MM.1S (cell line): ENCODE results near the gene PPM1B.

Experiments used
- DNase-seq: peaks from one replicate; pipeline ENCODE4 v3.0.0-alpha.2; 2015
- H2AFZ ChIP-seq: fragments of 300-600 bp; sonication (generic); 2 replicates; pipeline ENCODE4 v1.6.0; 2016; ENCODE audit warnings: antibody characterized with exemption, low read length
- H3F3A ChIP-seq: fragments of 300-600 bp; sonication (generic); 2 replicates; pipeline ENCODE4 v1.6.1; 2016; ENCODE audit warnings: mild to moderate bottlenecking, antibody characterized with exemption, low read length, moderate library complexity, mixed read lengths; ENCODE audit not compliant: insufficient read depth
- H3K27ac ChIP-seq: fragments of 300-600 bp; sonication (generic); 2 replicates; pipeline ENCODE4 v1.5.1; 2016; ENCODE audit warnings: mild to moderate bottlenecking, low read length
- H3K27me3 ChIP-seq: fragments of 300-600 bp; sonication (generic); replicated peaks from 2 replicates; pipeline ENCODE4 v1.6.0; 2016; ENCODE audit warnings: low read length; ENCODE audit not compliant: insufficient read depth
- H3K36me3 ChIP-seq: fragments of 300-600 bp; sonication (generic); replicated peaks from 2 replicates; pipeline ENCODE4 v1.6.1; 2016; ENCODE audit warnings: mild to moderate bottlenecking, low read length, mixed read lengths; ENCODE audit not compliant: insufficient read depth
- H3K4me1 ChIP-seq: fragments of 300-600 bp; sonication (generic); 2 replicates; pipeline ENCODE4 v1.6.1; 2016; ENCODE audit warnings: low read length, mixed read lengths
- H3K4me2 ChIP-seq: fragments of 300-600 bp; sonication (generic); 2 replicates; pipeline ENCODE4 v1.6.0; 2016; ENCODE audit warnings: low read depth, low read length
- H3K4me3 ChIP-seq: fragments of 300-600 bp; sonication (generic); 2 replicates; pipeline ENCODE4 v1.5.1; 2016; ENCODE audit warnings: low read length, mixed read lengths
- H3K79me2 ChIP-seq: fragments of 300-600 bp; sonication (generic); 2 replicates; pipeline ENCODE4 v1.6.1; 2016; ENCODE audit warnings: mixed run types, low read length, mixed read lengths
- H3K9ac ChIP-seq: fragments of 300-600 bp; sonication (generic); 2 replicates; pipeline ENCODE4 v1.6.1; 2016; ENCODE audit warnings: low read length, mixed read lengths
- H3K9me2 ChIP-seq: fragments of 300-600 bp; sonication (generic); replicated peaks from 2 replicates; pipeline ENCODE4 v1.6.1; 2016; ENCODE audit warnings: mild to moderate bottlenecking, low read length, mixed read lengths; ENCODE audit not compliant: insufficient read depth
- H3K9me3 ChIP-seq: fragments of 300-600 bp; sonication (generic); replicated peaks from 2 replicates; pipeline ENCODE4 v1.6.1; 2016; ENCODE audit warnings: mild to moderate bottlenecking, low read length, mixed read lengths; ENCODE audit not compliant: insufficient read depth
- H4K20me1 ChIP-seq: fragments of 300-600 bp; sonication (generic); 2 replicates; pipeline ENCODE4 v1.6.1; 2016; ENCODE audit warnings: mild to moderate bottlenecking, low read length, moderate library complexity, mixed read lengths; ENCODE audit not compliant: insufficient read depth
- EZH2 ChIP-seq: fragments of 300-600 bp; sonication (generic); optimal IDR thresholded peaks from 2 replicates; pipeline ENCODE3; 2017; ENCODE audit warnings: low read depth, mild to moderate bottlenecking, antibody characterized with exemption, low read length, mixed read lengths
- EZH2phosphoT487 ChIP-seq: fragments of 300-600 bp; sonication (generic); IDR thresholded peaks from 2 replicates; pipeline ENCODE4 v1.6.1; 2018; ENCODE audit warnings: antibody characterized with exemption, low read length
- TF ChIP-seq, protein P1 (sequence below): fragments of 300-600 bp; sonication (generic); IDR thresholded peaks from 2 replicates; pipeline ENCODE4 v1.5.1; 2016; ENCODE audit warnings: antibody characterized with exemption, low read length, mixed read lengths

PPM1B gene

DNA sequence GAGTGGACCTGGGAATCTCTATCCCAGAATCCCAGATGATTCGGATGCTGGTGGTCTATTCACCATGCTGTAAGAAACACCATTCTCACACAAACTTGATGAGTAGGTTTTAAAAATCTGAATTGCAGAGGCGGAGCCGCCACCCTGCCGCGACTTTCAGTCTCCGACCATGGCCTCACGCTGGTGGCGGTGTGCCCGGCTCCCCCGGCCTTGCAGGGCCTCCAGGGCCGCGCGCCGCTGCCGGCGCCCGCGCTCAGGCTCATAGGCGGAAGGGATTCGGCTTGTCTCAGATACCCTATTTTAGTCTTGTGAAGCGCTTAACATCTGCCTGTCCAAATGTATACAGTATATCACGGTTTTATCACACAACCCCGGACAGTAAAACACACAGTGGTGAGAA lies 2.6 kb upstream of the PPM1B start:
- Histone ChIP-seq H3K27ac (no peak overlapping the region), H3K27me3 (no peaks in the 10 kb centered on the region), H4K20me1 (peaks cover 8% of the 10 kb centered on the region; the same call in 1 of the 2 replicates), H3K4me1 (0 out of 2 replicates have a peak, but pooled peaks cover 3% of the 10 kb centered on the region), H3K79me2 (peaks cover 24% of the 10 kb centered on the region), H3F3A (peaks cover 15% of the 10 kb centered on the region; the same call in 1 of the 2 replicates), H3K9me3 (no peaks in the 10 kb centered on the region), H3K9me2 (no peaks in the 10 kb centered on the region), H3K9ac (no peak overlapping the region), H3K4me2 (no peak overlapping the region), H3K36me3 (no peaks in the 10 kb centered on the region), H2AFZ (no peak overlapping the region), H3K4me3 (no peak overlapping the region)
- DNase-seq = no peak
- TF ChIP-seq, protein P1, sequence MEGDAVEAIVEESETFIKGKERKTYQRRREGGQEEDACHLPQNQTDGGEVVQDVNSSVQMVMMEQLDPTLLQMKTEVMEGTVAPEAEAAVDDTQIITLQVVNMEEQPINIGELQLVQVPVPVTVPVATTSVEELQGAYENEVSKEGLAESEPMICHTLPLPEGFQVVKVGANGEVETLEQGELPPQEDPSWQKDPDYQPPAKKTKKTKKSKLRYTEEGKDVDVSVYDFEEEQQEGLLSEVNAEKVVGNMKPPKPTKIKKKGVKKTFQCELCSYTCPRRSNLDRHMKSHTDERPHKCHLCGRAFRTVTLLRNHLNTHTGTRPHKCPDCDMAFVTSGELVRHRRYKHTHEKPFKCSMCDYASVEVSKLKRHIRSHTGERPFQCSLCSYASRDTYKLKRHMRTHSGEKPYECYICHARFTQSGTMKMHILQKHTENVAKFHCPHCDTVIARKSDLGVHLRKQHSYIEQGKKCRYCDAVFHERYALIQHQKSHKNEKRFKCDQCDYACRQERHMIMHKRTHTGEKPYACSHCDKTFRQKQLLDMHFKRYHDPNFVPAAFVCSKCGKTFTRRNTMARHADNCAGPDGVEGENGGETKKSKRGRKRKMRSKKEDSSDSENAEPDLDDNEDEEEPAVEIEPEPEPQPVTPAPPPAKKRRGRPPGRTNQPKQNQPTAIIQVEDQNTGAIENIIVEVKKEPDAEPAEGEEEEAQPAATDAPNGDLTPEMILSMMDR = no peak
- TF ChIP-seq EZH2phosphoT487 = no peak
- TF ChIP-seq EZH2 = no peak

DNA sequence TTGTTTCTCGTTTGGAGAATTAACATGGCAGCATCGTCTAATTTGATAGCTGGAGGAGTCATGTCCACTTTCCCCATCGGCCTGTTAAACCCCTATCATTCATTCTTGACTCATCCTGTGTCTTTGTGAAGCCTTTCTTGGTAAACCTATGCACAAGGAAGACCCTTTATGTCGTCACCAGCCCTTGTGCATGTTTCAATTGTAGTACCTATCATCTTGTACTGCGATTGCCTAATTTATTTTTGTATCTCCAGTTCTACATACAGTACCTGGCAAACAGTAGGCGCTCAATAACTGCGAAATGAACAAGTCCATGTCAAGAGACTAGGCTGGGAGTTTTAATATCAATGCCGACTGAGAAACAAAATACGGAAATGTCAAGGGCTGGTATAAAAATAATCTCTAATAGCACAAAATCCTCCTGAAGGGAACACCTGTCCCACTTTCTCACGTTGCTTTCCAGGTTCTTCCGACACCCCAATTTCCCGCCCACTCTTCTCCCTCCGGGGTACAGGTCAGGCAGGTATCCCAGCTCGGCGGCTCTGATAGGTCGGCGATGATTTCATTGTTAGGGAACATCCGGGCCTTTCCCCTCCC lies 1.3 kb upstream of the PPM1B start:
- Histone ChIP-seq H3K4me2 (peak overlapping the region; percentile 87), H3K36me3 (no peaks in the 10 kb centered on the region), H3K9ac (peak overlapping the region; percentile 84), H2AFZ (peak overlapping the region; percentile 54), H3K27ac (peak overlapping the region; percentile 91; the same call in 1 of the 2 replicates), H3K9me2 (no peaks in the 10 kb centered on the region), H3K27me3 (no peaks in the 10 kb centered on the region), H4K20me1 (peaks cover 8% of the 10 kb centered on the region; the same call in 1 of the 2 replicates), H3K4me1 (0 out of 2 replicates have a peak, but pooled peaks cover 5% of the 10 kb centered on the region), H3K4me3 (peak overlapping the region; percentile 65), H3K9me3 (no peaks in the 10 kb centered on the region), H3K79me2 (peaks cover 37% of the 10 kb centered on the region), H3F3A (peaks cover 15% of the 10 kb centered on the region; the same call in 1 of the 2 replicates)
- TF ChIP-seq EZH2phosphoT487 (no peak), EZH2 (no peak)
- TF ChIP-seq, protein P1 = no peak
- peak; percentile 8 for DNase-seq

DNA sequence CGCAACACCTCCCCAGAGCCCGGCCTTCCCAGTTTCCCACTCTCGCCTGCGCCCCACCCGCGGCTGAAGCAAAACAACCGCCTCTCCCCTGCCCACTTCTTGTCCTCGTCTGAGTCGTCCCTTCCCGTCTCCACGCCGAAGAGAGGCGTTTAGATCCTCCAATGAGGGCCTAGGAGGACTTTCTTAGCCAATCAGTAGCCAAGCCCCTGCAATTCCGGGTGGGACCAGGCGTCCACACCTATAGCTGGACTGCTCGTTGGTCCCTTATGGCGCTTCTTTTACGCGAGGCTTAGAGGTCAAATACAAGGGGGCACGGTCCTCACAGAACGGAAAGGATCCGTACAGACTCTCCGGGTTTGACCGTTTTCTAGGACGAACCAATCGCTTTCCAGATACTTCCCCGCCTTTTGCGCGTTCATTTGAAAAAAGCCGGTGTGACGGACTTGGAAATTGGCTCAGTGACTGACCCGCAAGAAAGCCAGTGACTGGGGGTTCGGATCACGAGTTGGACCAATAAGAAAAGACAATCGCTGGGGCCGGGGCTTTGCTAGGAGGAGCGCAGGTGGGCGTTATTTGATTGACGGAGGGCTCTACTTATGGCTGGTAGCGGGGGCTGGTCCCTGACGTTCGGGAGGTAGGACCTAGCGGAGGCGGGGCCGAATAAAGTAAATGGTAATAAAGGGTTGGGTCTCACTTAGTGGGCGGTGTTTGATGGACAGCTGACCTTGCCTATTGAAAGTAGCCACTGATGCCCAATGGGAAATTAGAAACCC lies 581 bp upstream of the PPM1B start:
- Histone ChIP-seq H3K4me2 (peak overlapping the region; percentile 87), H3K4me3 (peak overlapping the region; percentile 65), H2AFZ (peak overlapping the region; percentile 54), H3K79me2 (peaks cover 44% of the 10 kb centered on the region), H3K4me1 (0 out of 2 replicates have a peak, but pooled peaks cover 5% of the 10 kb centered on the region), H3K27ac (peak overlapping the region; percentile 91), H3K9ac (peak overlapping the region; percentile 84), H3K36me3 (no peaks in the 10 kb centered on the region), H3K9me2 (no peaks in the 10 kb centered on the region), H4K20me1 (peaks cover 10% of the 10 kb centered on the region; the same call in 1 of the 2 replicates), H3K27me3 (no peaks in the 10 kb centered on the region), H3K9me3 (no peaks in the 10 kb centered on the region), H3F3A (peaks cover 15% of the 10 kb centered on the region; the same call in 1 of the 2 replicates)
- peak; percentile 100 for DNase-seq
- TF ChIP-seq EZH2 = no peak
- TF ChIP-seq, protein P1 = no peak
- TF ChIP-seq EZH2phosphoT487 = no peak
